Upper lobe of right lung (tissue), 1 donor: ENCODE results near the gene CDKN1B. TPM values are rescaled to one million over a fixed set of nuclear protein-coding genes. Genes with fewer than 3 reads are reported as not detected.
A peak's percentile ranks its signal among the peaks of the same experiment; 100 is the strongest.

Experiments used
- ATAC-seq: fragments of 200-7000 bp; cut with Tn5 transposase; one replicate; pipeline ENCODE4 v1.9.1; 2020; ENCODE audit warnings: mild to moderate bottlenecking, moderate library complexity
- DNase-seq: peaks from one replicate; pipeline ENCODE4 v3.0.0-alpha.2; 2020
- H3K27ac ChIP-seq: fragments of 200-600 bp; one replicate; pipeline ENCODE4 v1.8.0; 2022
- H3K27me3 ChIP-seq: fragments of 200-600 bp; one replicate; pipeline ENCODE4 v1.8.0; 2022; ENCODE audit warnings: mild to moderate bottlenecking
- H3K36me3 ChIP-seq: fragments of 200-600 bp; one replicate; pipeline ENCODE4 v1.8.0; 2022
- H3K4me1 ChIP-seq: fragments of 200-600 bp; one replicate; pipeline ENCODE4 v1.8.0; 2022
- H3K4me3 ChIP-seq: fragments of 200-600 bp; one replicate; pipeline ENCODE4 v1.8.0; 2022; ENCODE audit warnings: mild to moderate bottlenecking
- H3K9me3 ChIP-seq: fragments of 200-600 bp; one replicate; pipeline ENCODE4 v1.8.0; 2022
- intact Hi-C: fragments of 100-400 bp; cut with DNase I; formaldehyde crosslinking; loops from one replicate; pipeline ENCODE4 v1.11.0; 2022
- total RNA-seq: library from RNA; stranded (reverse); fragmentation: NEBNext Ultra II Directional; extraction: Animal tissue kit (Norgen Biotek cat#: 25700); gene quantifications from one replicate; pipeline ENCODE4 v1.2.1, GENCODE V29; 2021
- TF ChIP-seq, protein P1 (sequence below): fragments of 200-600 bp; IDR thresholded peaks from one replicate; pipeline ENCODE4 v1.8.0; 2022; ENCODE audit warnings: antibody characterized with exemption
- donor health status: DM: no; HTN: yes; CAD: no; lungs with severe emphysema.

Gene CDKN1B
- total RNA-seq, 1 donor from 2014 or later = 51.4 TPM

DNA sequence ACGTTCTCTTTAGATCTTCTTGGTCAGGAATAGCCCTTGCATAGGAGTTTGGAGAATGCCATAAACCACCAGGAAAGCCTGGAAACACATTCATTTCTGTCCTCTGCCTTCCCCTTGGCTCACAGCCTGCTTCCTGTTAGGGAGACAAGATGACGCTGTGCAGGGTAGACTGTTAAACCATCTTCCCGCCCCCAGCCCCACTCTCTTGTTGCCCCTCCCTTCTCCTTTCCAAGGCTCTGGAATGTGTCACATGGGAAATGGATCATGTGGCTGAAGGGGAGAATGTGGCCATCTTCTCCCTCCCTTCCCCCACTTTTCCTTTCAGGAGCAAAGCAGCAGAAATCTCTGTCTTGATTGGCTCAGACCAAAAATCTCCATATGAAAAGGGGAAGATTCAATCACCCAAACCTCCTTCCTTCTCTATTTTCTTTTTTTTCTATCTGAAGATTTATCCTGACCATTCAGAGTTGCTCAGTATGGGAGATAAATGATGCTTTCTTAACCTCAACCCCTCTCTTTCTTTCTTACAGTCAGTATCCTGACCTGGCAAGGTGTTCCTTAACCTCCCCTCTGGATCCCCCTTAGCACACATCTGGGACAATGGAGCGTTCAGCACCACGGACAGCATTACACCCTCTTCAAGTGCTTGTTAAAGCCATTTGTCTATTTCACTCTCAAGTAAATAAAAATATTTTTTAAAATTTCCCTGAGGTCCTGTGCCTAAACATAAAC lies 32.6 kb upstream of the CDKN1B start:
- no peak overlapping the region for H3K27ac ChIP-seq
- no peaks in the 10 kb centered on the region for H3K4me1 ChIP-seq
- peak; percentile 39 for ATAC-seq
- TF ChIP-seq, protein P1, sequence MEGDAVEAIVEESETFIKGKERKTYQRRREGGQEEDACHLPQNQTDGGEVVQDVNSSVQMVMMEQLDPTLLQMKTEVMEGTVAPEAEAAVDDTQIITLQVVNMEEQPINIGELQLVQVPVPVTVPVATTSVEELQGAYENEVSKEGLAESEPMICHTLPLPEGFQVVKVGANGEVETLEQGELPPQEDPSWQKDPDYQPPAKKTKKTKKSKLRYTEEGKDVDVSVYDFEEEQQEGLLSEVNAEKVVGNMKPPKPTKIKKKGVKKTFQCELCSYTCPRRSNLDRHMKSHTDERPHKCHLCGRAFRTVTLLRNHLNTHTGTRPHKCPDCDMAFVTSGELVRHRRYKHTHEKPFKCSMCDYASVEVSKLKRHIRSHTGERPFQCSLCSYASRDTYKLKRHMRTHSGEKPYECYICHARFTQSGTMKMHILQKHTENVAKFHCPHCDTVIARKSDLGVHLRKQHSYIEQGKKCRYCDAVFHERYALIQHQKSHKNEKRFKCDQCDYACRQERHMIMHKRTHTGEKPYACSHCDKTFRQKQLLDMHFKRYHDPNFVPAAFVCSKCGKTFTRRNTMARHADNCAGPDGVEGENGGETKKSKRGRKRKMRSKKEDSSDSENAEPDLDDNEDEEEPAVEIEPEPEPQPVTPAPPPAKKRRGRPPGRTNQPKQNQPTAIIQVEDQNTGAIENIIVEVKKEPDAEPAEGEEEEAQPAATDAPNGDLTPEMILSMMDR = no peak
- H3K9me3 ChIP-seq = no peaks in the 10 kb centered on the region
- H3K27me3 ChIP-seq = no peaks in the 10 kb centered on the region
- intact Hi-C loops = no loop called here
- no peak for DNase-seq
- no peaks in the 10 kb centered on the region for H3K36me3 ChIP-seq
- H3K4me3 ChIP-seq = no peak overlapping the region

DNA sequence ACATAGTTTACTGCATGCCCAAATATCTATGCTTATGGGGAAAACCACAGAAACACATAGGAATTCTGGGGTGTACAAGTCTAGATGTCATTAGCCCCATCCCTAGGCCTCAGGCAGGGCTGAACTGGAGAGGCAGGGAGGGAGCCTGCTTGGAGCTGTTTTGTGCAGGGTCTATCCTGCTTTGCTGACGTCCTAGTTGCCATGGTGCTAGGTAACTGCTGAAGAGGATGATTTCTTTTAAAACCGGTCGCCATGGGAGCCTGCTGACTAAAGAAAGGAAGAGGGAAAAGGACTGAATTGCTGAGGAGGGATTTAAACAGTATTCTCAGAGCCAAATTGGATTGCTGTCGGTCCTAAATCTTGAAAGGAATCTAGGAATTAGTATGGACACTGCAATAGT lies 31.9 kb upstream of the CDKN1B start:
- no peak for DNase-seq
- no peaks in the 10 kb centered on the region for H3K9me3 ChIP-seq
- no peak overlapping the region for H3K4me3 ChIP-seq

DNA sequence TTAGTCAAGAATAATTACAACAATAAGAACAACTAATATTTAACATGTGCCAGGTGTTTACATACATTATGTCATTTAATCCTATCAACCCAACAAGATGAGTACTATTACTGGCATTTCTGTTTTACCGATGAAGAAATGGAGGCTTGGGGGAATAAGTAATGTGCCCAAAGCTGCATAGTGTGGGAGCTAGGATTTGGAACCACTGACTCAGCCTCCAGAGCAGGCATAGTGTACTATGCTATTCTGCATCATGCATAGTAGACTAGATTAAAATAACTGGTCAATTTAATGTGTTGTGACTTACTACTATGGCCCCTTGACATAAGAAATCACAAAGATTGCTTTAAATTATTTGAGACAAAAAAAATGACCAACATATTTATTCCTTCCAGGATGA lies 30.7 kb upstream of the CDKN1B start:
- H3K27me3 ChIP-seq = no peaks in the 10 kb centered on the region
- no peaks in the 10 kb centered on the region for H3K36me3 ChIP-seq
- no peaks in the 10 kb centered on the region for H3K9me3 ChIP-seq
- DNase-seq = no peak
- H3K27ac ChIP-seq = no peak overlapping the region
- intact Hi-C loops = no loop called here
- no peak for ATAC-seq
- H3K4me3 ChIP-seq = no peak overlapping the region
- TF ChIP-seq, protein P1 = no peak
- no peaks in the 10 kb centered on the region for H3K4me1 ChIP-seq

More for the DNA sequence above, 31.9 kb upstream of the CDKN1B start:
- no peak overlapping the region for H3K27ac ChIP-seq
- no peaks in the 10 kb centered on the region for H3K36me3 ChIP-seq
- TF ChIP-seq, protein P1 = no peak
- ATAC-seq = no peak
- intact Hi-C loops = no loop called here
- H3K27me3 ChIP-seq = no peaks in the 10 kb centered on the region
- no peaks in the 10 kb centered on the region for H3K4me1 ChIP-seq

DNA sequence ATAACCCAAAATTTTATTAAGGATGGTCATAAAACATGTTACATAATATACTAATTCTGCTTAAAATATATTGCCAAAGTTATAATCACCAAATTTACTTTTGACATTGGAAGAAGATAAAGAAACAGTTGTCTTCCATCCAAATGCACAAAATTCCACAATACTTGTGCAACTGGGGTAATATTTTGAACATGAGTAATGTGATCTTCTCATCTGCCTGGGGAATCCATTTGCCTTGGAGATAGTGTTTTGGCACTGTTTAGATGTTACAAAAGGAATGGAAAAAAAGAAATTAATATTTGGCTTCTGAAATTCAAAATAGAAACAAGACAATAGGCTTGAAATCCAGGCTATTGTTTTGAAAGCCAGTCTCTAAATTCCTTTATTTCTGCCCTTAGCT lies 30.2 kb upstream of the CDKN1B start:
- no peaks in the 10 kb centered on the region for H3K36me3 ChIP-seq
- no peaks in the 10 kb centered on the region for H3K9me3 ChIP-seq
- ATAC-seq (no peak), DNase-seq (no peak)
- no peak overlapping the region for H3K4me3 ChIP-seq
- H3K27me3 ChIP-seq = no peaks in the 10 kb centered on the region
- intact Hi-C loops = no loop called here
- TF ChIP-seq, protein P1 = no peak
- H3K4me1 ChIP-seq = no peaks in the 10 kb centered on the region
- H3K27ac ChIP-seq = no peak overlapping the region

DNA sequence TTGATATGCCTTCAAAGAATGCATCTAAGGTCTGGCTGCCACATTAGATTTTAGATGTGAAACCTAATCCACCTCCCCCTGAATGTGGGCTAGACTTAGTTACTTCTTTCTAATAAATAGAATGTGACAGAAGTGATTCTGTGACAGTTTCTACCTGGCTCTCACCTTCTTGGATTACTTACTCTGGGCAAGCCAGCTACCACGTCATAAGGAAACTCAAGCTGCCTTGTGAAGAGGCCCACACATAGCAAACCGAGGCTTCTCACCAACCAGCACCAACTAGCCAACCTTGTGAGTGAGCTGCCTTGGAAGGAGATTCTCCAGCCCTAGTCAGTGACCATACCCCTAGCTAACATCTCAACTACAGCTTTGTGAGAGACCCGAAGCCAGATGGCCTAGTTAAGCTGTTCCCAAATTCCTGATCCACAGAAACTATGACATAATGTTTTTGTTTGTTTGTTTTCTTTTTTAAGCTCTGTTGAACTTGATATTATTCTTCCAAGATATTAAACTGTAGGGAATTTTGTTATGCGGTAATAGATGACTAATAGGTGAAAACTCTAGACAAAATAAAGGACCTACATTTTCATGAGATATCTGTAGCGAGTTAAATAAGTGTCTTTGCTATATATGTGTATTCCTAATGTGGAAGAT lies 27.4 kb upstream of the CDKN1B start:
- no peaks in the 10 kb centered on the region for H3K36me3 ChIP-seq
- TF ChIP-seq, protein P1 = no peak
- no peak for DNase-seq
- intact Hi-C loops = no loop called here
- no peaks in the 10 kb centered on the region for H3K4me1 ChIP-seq
- no peaks in the 10 kb centered on the region for H3K9me3 ChIP-seq
- H3K4me3 ChIP-seq = no peak overlapping the region
- H3K27ac ChIP-seq = no peak overlapping the region
- no peak for ATAC-seq
- no peaks in the 10 kb centered on the region for H3K27me3 ChIP-seq
